ENCODE data around the gene TBX21.

- TF ChIP-seq POLR2A (IDR thresholded peaks at IDR 0.05) (no peak), CTCF (IDR thresholded peaks at IDR 0.05 in 8 of 11, conservative IDR thresholded peaks at IDR 0.05 in 3 of 11) (no peak)
These were observed 18.2 kb upstream of the TBX21 start for GRCh38 chr17:47714773-47715396.

All from spleen (tissue), 7 donors.